GM12872 (cell line): ENCODE results near the gene ERBB4.

Source experiments
- TF ChIP-seq, protein P1 (sequence below): IDR thresholded peaks from 3 replicates; pipeline ENCODE4 v1.5.1; 2011; ENCODE audit warnings: low read depth, mild to moderate bottlenecking, low read length, moderate library complexity; ENCODE audit not compliant: insufficient read depth

ERBB4 gene

GRCh38 chr2:212073360-212073759 is 465.2 kb downstream of the ERBB4 start:
- TF ChIP-seq, protein P1, sequence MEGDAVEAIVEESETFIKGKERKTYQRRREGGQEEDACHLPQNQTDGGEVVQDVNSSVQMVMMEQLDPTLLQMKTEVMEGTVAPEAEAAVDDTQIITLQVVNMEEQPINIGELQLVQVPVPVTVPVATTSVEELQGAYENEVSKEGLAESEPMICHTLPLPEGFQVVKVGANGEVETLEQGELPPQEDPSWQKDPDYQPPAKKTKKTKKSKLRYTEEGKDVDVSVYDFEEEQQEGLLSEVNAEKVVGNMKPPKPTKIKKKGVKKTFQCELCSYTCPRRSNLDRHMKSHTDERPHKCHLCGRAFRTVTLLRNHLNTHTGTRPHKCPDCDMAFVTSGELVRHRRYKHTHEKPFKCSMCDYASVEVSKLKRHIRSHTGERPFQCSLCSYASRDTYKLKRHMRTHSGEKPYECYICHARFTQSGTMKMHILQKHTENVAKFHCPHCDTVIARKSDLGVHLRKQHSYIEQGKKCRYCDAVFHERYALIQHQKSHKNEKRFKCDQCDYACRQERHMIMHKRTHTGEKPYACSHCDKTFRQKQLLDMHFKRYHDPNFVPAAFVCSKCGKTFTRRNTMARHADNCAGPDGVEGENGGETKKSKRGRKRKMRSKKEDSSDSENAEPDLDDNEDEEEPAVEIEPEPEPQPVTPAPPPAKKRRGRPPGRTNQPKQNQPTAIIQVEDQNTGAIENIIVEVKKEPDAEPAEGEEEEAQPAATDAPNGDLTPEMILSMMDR = no peak

GRCh38 chr2:212066546-212066945 is 472.1 kb downstream of the ERBB4 start:
- TF ChIP-seq, protein P1 = no peak

DNA sequence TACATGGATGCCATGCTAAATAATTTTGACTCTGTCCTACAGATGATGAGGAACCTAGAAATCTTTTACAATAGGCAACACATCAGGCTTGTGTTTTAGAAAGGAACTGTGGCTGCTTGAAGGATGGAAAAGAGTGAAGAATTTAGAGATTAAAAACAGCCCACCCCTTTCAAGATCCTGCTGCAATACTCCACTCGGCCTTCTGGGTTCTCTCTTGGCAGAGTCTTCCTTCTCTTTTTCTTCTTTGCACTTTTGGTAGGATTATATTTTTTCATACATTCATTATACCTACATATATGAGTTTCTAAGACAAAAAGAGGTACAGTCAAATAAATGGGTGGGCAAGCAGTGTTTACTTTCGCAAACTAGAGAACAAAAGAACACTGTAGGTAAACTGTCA is 474.3 kb downstream of the ERBB4 start:
- TF ChIP-seq, protein P1 = no peak

- TF ChIP-seq, protein P1 = no peak
These were observed 486.0 kb downstream of the ERBB4 start for GRCh38 chr2:212052412-212053159.

DNA sequence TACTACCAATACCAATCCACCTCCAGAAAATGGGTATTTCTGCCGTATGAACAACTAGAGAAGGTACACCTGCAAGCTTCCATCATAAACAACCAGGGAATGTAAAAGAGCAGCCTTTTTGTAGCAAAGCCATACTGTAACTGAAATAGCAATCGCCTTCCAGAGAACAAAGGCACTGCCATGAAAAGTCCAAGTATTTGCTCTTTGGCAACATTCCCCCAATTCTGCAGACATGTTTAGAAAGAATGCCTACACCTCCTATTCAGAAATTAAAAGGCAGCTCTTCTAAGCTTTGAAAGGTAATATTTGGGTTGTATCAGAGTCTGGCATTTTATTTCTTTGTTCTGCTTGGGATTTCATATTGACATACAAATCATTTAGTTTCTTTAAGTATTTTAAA is 487.7 kb downstream of the ERBB4 start:
- TF ChIP-seq, protein P1 = no peak

DNA sequence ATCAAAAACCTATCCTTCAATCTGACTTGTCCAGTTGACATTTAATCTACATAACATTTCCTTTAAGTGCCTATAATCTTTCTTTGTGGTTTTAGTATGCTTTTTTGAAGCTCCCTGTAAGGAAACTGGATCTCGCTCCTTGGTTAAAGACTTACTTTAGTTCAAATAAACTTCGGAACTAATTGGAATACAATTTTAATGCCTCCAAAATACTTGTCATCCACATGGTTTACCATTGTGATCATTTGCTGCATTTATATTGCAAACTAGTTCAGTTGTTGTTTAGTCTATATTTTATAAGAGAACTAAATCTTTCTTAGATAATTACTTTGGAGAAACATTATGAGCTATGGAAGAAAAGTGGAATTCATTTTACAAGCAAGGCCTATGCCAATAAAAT is 496.0 kb downstream of the ERBB4 start:
- TF ChIP-seq, protein P1 = no peak

DNA sequence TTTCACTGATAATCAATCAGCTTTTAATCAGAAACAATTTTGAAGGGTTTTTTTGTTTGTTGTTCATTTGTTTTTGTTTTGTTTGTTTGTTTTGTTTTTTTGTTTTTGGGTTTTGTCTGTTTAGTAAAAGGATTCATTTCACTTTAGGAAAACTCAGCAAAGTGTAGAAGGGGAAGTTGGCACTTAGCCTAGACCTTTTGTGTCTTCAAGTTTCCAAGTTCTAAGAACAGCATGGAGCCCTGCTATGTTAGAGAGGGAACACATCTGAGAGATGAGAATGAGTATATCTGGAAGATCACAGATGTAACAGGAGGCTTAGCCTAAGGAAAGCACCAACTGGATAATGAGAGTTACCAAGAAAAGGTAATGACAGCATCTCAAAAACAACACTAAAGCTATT is 501.5 kb downstream of the ERBB4 start:
- TF ChIP-seq, protein P1 = no peak
